ENCODE data around the gene ERC2. TPM values are rescaled to one million over a fixed set of nuclear protein-coding genes. Genes with fewer than 3 reads are reported as not detected.

The ERC2 gene
- total RNA-seq, 1 experiment from 2014 or later = 0.90 TPM

- H3K9me3 ChIP-seq (ENCODE audit: low read depth, low read length, poor library complexity, severe bottlenecking) = no peaks in the 10 kb centered on the region
- no peak overlapping the region for H3K4me3 ChIP-seq (ENCODE audit: low read depth, low read length, poor library complexity, severe bottlenecking)
- H3K27me3 ChIP-seq (replicated peaks; ENCODE audit: insufficient read depth, low read depth, low read length, poor library complexity) = no peaks in the 10 kb centered on the region
- TF ChIP-seq CTCF (conservative IDR thresholded peaks at IDR 0.05; ENCODE audit: low read depth, low read length) (no peak), EZH2 (IDR thresholded peaks at IDR 0.05; ENCODE audit: borderline replicate concordance, low read depth, low read length, poor library complexity, severe bottlenecking) (no peak)
- ChIA-PET CTCF (no interaction called here), POLR2A (ENCODE audit: low non-redundant PET) (no interaction called here)
- no peaks in the 10 kb centered on the region for H3K36me3 ChIP-seq (ENCODE audit: insufficient read depth, low read length, poor library complexity, severe bottlenecking)
- intact Hi-C loops (cut with micrococcal nuclease; ENCODE audit: unreplicated experiment) = no loop called here
- no TSS peak for BruUV-seq (replicated peaks)
- DNase-seq (ENCODE audit: low spot score) = no peak
- peaks cover 10% of the 10 kb centered on the region for H3K4me1 ChIP-seq (ENCODE audit: insufficient read depth, low read length, poor library complexity, severe bottlenecking)
- no peak overlapping the region for H3K27ac ChIP-seq (ENCODE audit: low read depth, low read length, poor library complexity, severe bottlenecking)
Observed at GRCh38 chr3:55858727-55859126, 609.5 kb downstream of the ERC2 start.

DNA sequence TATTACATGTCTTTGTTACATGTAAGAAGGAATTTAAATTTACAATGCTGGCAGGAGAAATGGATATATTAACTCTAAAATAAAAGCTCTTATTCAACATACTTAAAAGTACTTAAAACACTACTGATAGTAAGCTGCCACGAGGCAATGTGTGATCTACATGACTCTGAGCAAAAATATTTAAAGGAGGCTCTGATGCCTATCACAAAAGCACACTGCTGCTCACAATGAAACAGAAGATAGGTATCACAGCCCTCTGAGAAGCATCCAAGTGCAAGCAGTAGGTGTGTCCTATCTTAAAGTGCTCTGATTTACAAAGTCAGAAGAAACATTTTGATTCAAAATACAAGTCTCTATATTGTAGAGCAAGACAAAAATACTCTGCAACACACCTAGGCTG, 610.0 kb downstream of the ERC2 start:
- Histone ChIP-seq H3K36me3 (ENCODE audit: insufficient read depth, low read length, poor library complexity, severe bottlenecking) (no peaks in the 10 kb centered on the region), H3K9me3 (ENCODE audit: low read depth, low read length, poor library complexity, severe bottlenecking) (no peaks in the 10 kb centered on the region), H3K27ac (ENCODE audit: low read depth, low read length, poor library complexity, severe bottlenecking) (no peak overlapping the region), H3K27me3 (replicated peaks; ENCODE audit: insufficient read depth, low read depth, low read length, poor library complexity) (no peaks in the 10 kb centered on the region), H3K4me1 (ENCODE audit: insufficient read depth, low read length, poor library complexity, severe bottlenecking) (peaks cover 10% of the 10 kb centered on the region), H3K4me3 (ENCODE audit: low read depth, low read length, poor library complexity, severe bottlenecking) (no peak overlapping the region)
- ChIA-PET POLR2A (ENCODE audit: low non-redundant PET) (no interaction called here), CTCF (no interaction called here)
- no peak for DNase-seq (ENCODE audit: low spot score)
- TF ChIP-seq CTCF (conservative IDR thresholded peaks at IDR 0.05; ENCODE audit: low read depth, low read length) (no peak), EZH2 (IDR thresholded peaks at IDR 0.05; ENCODE audit: borderline replicate concordance, low read depth, low read length, poor library complexity, severe bottlenecking) (no peak)
- intact Hi-C loops (cut with micrococcal nuclease; ENCODE audit: unreplicated experiment) = no loop called here
- no TSS peak for BruUV-seq (replicated peaks)

- ChIA-PET POLR2A (ENCODE audit: low non-redundant PET) (no interaction called here), CTCF (no interaction called here)
- intact Hi-C loops (cut with micrococcal nuclease; ENCODE audit: unreplicated experiment) = no loop called here
- Histone ChIP-seq H3K27me3 (replicated peaks; ENCODE audit: insufficient read depth, low read depth, low read length, poor library complexity) (no peaks in the 10 kb centered on the region), H3K4me3 (ENCODE audit: low read depth, low read length, poor library complexity, severe bottlenecking) (no peak overlapping the region), H3K4me1 (ENCODE audit: insufficient read depth, low read length, poor library complexity, severe bottlenecking) (peaks cover 10% of the 10 kb centered on the region), H3K27ac (ENCODE audit: low read depth, low read length, poor library complexity, severe bottlenecking) (no peak overlapping the region), H3K36me3 (ENCODE audit: insufficient read depth, low read length, poor library complexity, severe bottlenecking) (no peaks in the 10 kb centered on the region), H3K9me3 (ENCODE audit: low read depth, low read length, poor library complexity, severe bottlenecking) (no peaks in the 10 kb centered on the region)
- no peak for DNase-seq (ENCODE audit: low spot score)
- no TSS peak for BruUV-seq (replicated peaks)
- TF ChIP-seq CTCF (conservative IDR thresholded peaks at IDR 0.05; ENCODE audit: low read depth, low read length) (no peak), EZH2 (IDR thresholded peaks at IDR 0.05; ENCODE audit: borderline replicate concordance, low read depth, low read length, poor library complexity, severe bottlenecking) (no peak)
Observed at GRCh38 chr3:55857633-55858032, 610.6 kb downstream of the ERC2 start.

All from A673 (cell line).